Measurements from ENCODE around the gene RAI2. TPM values are rescaled to one million over a fixed set of nuclear protein-coding genes. Genes with fewer than 3 reads are reported as not detected.

Gene RAI2
- total RNA-seq, 2 donors from 2014 or later, result 1.7 to 4.8 TPM

GRCh38 chrX:17869580-17869979, 8.5 kb upstream of the RAI2 start:
- Histone ChIP-seq H3K4me3 (no peak overlapping the region), H3K36me3 (no peaks in the 10 kb centered on the region), H3K9me3 (no peaks in the 10 kb centered on the region), H3K27ac (no peak overlapping the region), H3K4me1 (no peaks in the 10 kb centered on the region), H3K9ac (ENCODE audit: low read depth in 2 of 2, low read length in 2 of 2) (no peak overlapping the region), H3K27me3 (no peaks in the 10 kb centered on the region)
- DNase-seq, result no peak
- intact Hi-C loops (cut with DNase I), result no loop called here
- TF ChIP-seq, protein P1, sequence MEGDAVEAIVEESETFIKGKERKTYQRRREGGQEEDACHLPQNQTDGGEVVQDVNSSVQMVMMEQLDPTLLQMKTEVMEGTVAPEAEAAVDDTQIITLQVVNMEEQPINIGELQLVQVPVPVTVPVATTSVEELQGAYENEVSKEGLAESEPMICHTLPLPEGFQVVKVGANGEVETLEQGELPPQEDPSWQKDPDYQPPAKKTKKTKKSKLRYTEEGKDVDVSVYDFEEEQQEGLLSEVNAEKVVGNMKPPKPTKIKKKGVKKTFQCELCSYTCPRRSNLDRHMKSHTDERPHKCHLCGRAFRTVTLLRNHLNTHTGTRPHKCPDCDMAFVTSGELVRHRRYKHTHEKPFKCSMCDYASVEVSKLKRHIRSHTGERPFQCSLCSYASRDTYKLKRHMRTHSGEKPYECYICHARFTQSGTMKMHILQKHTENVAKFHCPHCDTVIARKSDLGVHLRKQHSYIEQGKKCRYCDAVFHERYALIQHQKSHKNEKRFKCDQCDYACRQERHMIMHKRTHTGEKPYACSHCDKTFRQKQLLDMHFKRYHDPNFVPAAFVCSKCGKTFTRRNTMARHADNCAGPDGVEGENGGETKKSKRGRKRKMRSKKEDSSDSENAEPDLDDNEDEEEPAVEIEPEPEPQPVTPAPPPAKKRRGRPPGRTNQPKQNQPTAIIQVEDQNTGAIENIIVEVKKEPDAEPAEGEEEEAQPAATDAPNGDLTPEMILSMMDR (IDR thresholded peaks at IDR 0.05), result no peak

- Histone ChIP-seq H3K4me1 (no peaks in the 10 kb centered on the region), H3K27me3 (peaks cover 4% of the 10 kb centered on the region), H3K36me3 (no peaks in the 10 kb centered on the region), H3K27ac (no peak overlapping the region), H3K9ac (ENCODE audit: low read depth in 2 of 2, low read length in 2 of 2) (peak overlapping the region in 1 of 2 donors; percentile 24), H3K4me3 (peak overlapping the region; percentile 19), H3K9me3 (no peaks in the 10 kb centered on the region)
- intact Hi-C loops (cut with DNase I), result no loop called here
- no peak for DNase-seq
- TF ChIP-seq, protein P1 (IDR thresholded peaks at IDR 0.05), result no peak
Measured at GRCh38 chrX:17861489-17862011, 452 bp upstream of the RAI2 start.

DNA sequence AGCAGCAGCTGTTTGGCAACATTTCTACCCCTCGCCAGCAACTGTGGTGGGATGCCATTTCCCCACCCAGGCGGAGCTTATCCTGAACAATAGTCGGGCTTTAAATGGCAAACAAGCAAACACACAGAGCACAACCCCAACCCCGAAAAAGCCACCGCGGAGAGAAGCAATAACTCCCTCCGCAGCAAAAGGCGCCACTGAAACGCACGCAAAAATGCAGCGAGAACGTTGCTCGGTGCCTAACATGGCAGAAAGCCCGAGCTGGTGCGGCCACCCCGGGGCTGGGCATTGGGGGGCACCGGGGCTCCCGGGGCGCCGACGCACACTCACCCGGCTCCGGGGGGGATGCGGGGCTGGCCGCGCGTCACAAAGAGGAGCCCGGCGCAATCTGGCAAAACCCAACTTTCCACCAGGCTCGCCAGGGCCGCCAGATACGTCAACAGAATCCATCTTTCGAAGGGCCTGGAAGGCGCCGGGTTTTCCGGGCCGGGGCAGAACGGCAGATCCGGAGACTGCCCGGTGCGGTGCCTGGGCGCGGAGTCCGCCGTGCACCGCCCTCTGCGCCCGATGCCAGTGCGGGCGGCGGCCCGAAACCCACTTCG, 818 bp downstream of the RAI2 start:
- H3K27ac ChIP-seq, result no peak overlapping the region
- H3K36me3 ChIP-seq, result no peaks in the 10 kb centered on the region
- H3K4me3 ChIP-seq, result peak overlapping the region; percentile 31
- no peaks in the 10 kb centered on the region for H3K4me1 ChIP-seq
- peak overlapping the region in 1 of 2 donors; percentile 24 for H3K9ac ChIP-seq (ENCODE audit: low read depth in 2 of 2, low read length in 2 of 2)
- H3K9me3 ChIP-seq, result no peaks in the 10 kb centered on the region
- no peak for DNase-seq
- H3K27me3 ChIP-seq, result peaks cover 4% of the 10 kb centered on the region
- intact Hi-C loops (cut with DNase I), result no loop called here
- TF ChIP-seq, protein P1 (IDR thresholded peaks at IDR 0.05), result no peak

- Histone ChIP-seq H3K36me3 (no peaks in the 10 kb centered on the region), H3K9me3 (no peaks in the 10 kb centered on the region), H3K9ac (ENCODE audit: low read depth in 2 of 2, low read length in 2 of 2) (no peak overlapping the region), H3K27me3 (peaks cover 4% of the 10 kb centered on the region), H3K4me1 (no peaks in the 10 kb centered on the region), H3K27ac (no peak overlapping the region), H3K4me3 (peak overlapping the region; percentile 31)
- TF ChIP-seq, protein P1 (IDR thresholded peaks at IDR 0.05), result no peak
- intact Hi-C loops (cut with DNase I), result no loop called here
- no peak for DNase-seq
Measured at GRCh38 chrX:17859609-17860178, 1.4 kb downstream of the RAI2 start.

- no peak overlapping the region for H3K27ac ChIP-seq
- no peaks in the 10 kb centered on the region for H3K9me3 ChIP-seq
- DNase-seq, result no peak
Measured at GRCh38 chrX:17854531-17854930, 6.6 kb downstream of the RAI2 start.

More at GRCh38 chrX:17854531-17854930, 6.6 kb downstream of the RAI2 start:
- no peaks in the 10 kb centered on the region for H3K4me1 ChIP-seq
- TF ChIP-seq, protein P1 (IDR thresholded peaks at IDR 0.05), result no peak
- no peak overlapping the region for H3K9ac ChIP-seq (ENCODE audit: low read depth in 2 of 2, low read length in 2 of 2)
- no peak overlapping the region for H3K4me3 ChIP-seq
- no peaks in the 10 kb centered on the region for H3K36me3 ChIP-seq
- no peaks in the 10 kb centered on the region for H3K27me3 ChIP-seq
- intact Hi-C loops (cut with DNase I), result no loop called here

All from colonic mucosa (tissue), 4 donors.